Immature natural killer cell (primary cell): ENCODE measurements around the gene PAM16. TPM values are rescaled to one million over a fixed set of nuclear protein-coding genes. Genes with fewer than 3 reads are reported as not detected.
"Not testable (repeated sequence)": the region's sequence is repeated elsewhere in the genome, so short reads cannot be mapped to it uniquely, and the experiment has no call there.

Experiments
- DNase-seq, 3 donors: peaks; one replicate each; pipeline ENCODE4 v3.0.0; 2022; ENCODE audit warnings: mixed read lengths in 1 of 3
- H3K27ac Mint-ChIP-seq, 6 donors: one replicate each; pipeline ENCODE4 v1.8.0; 2020; ENCODE audit warnings: mixed read lengths in 6 of 6, mild to moderate bottlenecking in 5 of 6, inconsistent platforms in 4 of 6, moderate library complexity in 3 of 6
- H3K27me3 Mint-ChIP-seq, 3 donors: one replicate each; pipeline ENCODE4 v1.8.0; 2020 to 2021; ENCODE audit warnings: low read depth in 3 of 3, mild to moderate bottlenecking in 3 of 3, mixed read lengths in 3 of 3, moderate library complexity in 3 of 3, inconsistent platforms in 1 of 3
- H3K36me3 Mint-ChIP-seq, 3 donors: one replicate each; pipeline ENCODE4 v1.8.0; 2020; ENCODE audit warnings: mixed read lengths in 3 of 3, inconsistent platforms in 2 of 3, mild to moderate bottlenecking in 2 of 3
- H3K4me1 Mint-ChIP-seq, 2 donors: one replicate each; pipeline ENCODE4 v1.8.0; 2020; ENCODE audit warnings: inconsistent platforms in 2 of 2, mild to moderate bottlenecking in 2 of 2, mixed read lengths in 2 of 2, moderate library complexity in 1 of 2
- H3K4me3 Mint-ChIP-seq, 5 donors: one replicate each; pipeline ENCODE4 v1.8.0; 2020; ENCODE audit warnings: mild to moderate bottlenecking in 5 of 5, mixed read lengths in 5 of 5, inconsistent platforms in 3 of 5, moderate library complexity in 3 of 5
- H3K9me3 Mint-ChIP-seq, 6 donors: one replicate each; pipeline ENCODE4 v1.8.0; 2020; ENCODE audit warnings: mild to moderate bottlenecking in 6 of 6, mixed read lengths in 6 of 6, inconsistent platforms in 4 of 6, moderate library complexity in 3 of 6
- polyA plus RNA-seq, 3 donors: library from polyadenylated mRNA; unstranded; fragments of 300-500 nt; fragmentation: Illumina TruSeq; gene quantifications; one replicate each; pipeline ENCODE4 v1.2.3, GENCODE V29; 2021

PAM16 gene
- polyA plus RNA-seq, 3 donors from 2014 or later = 32.9 to 61.6 (median 36.3) TPM

DNA sequence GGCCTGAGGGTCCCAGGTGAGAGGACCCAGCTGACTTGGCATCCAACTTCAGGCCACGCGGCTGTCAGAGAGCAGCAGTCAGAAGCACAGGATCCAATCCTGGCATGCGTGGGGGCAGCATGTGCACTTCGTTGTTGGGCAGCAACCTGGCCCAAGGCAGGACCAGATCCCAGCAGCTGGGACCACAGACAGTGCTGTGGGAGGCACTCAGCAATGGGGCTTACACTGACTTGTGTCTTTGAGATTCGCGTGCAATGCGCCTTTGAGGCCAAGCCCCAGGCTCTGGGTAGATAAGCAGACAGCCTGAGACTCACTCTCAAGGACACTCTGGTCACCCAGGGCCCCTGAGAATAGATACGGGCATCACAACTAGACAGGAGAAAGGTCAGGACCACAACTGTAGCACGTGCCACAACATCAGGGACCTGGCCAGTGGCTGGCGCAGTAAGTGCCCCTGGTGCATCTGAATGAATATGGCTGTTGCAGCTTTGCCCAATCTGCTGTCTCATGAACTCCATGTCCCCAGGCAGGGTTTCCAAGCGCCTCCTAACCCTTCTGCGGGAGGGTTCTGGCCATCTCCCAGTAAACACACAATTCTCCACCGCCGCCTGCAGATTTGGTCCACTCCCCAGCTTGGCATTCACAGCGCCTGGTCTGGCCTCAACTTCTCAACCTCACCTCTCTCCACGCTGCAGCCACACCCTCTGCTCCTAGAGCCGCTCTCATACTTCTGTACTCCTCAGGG lies 3.2 kb downstream of the PAM16 start:
- Mint-ChIP-seq H3K4me1 (peaks cover 35 to 38% of the 10 kb centered on the region in 2 donors), H3K27me3 (peaks cover 6 to 8% (median 7%) of the 10 kb centered on the region in 3 donors), H3K9me3 (no peaks in the 10 kb centered on the region), H3K27ac (peak overlapping the region; percentile 20 to 72 (median 35)), H3K4me3 (peak overlapping the region in 1 of 5 donors; percentile 1), H3K36me3 (no peaks in the 10 kb centered on the region)
- DNase-seq = no peak

DNA sequence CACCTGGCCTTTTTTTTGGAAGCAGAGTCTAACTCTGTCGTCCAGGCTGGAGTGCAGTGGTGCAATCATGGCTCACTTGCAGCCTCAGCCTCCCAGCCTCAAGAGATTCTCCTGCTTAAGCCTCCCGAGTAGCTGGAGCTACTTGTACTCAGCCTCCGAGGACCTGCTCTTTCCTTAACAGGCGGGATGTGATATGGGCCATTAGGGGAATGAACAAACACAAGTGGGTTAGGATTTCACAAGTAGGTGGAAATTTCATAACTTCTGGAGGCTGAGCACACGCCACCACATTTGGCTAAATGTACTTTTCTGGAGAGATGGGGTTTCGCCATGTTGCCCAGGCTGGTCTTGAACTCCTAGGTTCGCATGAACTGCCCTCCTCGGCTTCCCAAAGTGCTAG lies 4.1 kb downstream of the PAM16 start:
- Mint-ChIP-seq H3K36me3 (no peaks in the 10 kb centered on the region), H3K4me3 (no peak overlapping the region), H3K27me3 (peaks cover 6 to 8% (median 7%) of the 10 kb centered on the region in 3 donors), H3K4me1 (peaks cover 35 to 38% of the 10 kb centered on the region in 2 donors), H3K9me3 (no peaks in the 10 kb centered on the region), H3K27ac (peak overlapping the region in 2 of 6 donors; percentile 25 to 48)
- no peak for DNase-seq

DNA sequence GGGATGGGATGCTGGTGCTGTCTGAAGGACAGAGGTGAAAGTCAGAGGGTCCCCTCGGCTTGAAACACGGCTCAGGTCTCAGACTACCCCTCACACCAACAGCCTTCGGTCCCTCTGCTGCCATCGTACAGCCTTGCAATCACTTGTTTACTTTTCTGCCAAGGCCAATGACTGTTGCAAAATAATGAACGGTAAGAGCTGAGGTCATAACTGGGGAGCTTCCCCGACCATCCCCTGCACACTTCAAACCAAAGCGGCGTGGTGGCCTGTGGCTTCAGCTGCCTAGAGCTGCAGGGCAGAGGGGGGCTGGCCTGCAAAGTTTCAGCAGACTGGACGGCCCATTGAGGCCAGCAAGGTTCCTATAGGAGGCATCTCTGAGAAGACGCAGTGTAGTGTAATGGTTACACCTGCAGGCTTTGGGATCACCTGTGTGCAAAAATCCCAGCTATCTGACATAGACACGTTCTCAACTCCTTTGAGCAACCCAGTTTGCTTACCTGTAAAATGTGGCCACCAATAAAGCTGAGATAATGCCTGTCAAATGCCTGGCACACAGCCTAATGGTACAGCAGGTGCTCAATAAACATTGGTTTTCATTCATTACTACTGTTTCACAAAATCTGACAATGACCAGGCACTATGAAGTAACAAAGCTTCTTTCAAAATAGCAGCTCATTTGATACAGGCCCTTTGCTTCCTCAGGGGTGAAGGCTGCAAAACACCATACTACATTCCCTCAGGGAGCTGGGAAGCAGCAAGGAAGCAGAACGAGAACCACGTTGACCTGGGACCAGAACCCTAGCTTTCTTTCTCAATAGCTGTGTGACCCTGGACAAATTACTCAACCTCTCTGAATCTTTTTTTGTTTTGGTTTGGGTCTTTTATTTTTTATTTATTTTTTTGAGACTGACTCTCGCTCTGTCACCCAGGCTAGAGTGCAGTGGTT lies 5.0 kb downstream of the PAM16 start:
- H3K27ac Mint-ChIP-seq = peak overlapping the region in 5 of 6 donors; percentile 24 to 67 (median 45)
- H3K4me3 Mint-ChIP-seq = no peak overlapping the region
- no peaks in the 10 kb centered on the region for H3K9me3 Mint-ChIP-seq
- no peak for DNase-seq
- H3K27me3 Mint-ChIP-seq = peaks cover 2 to 7% (median 5%) of the 10 kb centered on the region in 3 donors
- H3K36me3 Mint-ChIP-seq = no peaks in the 10 kb centered on the region
- H3K4me1 Mint-ChIP-seq = peaks cover 28 to 30% of the 10 kb centered on the region in 2 donors

DNA sequence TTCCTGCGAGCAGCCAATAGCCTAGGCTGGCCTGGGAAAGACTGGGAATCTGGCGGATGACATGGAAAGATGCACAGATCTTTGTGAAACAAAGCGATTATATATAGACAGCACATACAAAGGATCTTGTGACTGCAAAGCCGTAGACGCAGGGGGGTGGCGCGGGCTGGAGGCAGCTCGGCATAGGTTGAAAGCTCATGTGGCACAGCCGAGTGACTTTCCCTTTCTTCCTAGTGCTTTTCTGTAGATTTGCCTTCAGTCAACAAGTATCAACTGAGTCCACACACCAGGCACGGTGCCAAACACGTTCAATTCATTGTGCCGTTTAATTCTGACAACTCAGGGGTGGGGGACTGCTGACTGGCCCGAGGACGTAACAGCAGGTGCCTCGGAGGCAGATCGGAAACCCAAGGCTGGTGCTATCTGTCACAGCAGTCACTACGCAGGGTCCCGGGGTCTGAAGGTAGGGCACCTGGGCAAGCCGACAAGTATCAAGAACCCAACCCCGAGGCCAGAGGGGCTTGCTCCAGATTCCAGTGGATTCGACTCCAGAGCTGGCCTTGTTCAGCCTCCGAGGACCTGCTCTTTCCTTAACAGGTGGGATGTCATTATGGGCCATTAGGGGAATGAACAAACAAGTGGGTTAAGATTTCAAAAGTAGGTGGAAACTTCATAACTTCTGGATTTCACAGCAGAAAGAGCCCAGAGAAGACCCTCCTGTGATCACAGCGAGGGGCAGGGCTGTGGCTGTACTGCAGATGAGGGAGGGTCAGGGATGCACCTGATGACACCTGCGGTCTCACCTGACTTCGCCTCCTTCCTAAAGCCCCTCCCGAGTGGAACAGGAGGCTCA lies 5.9 kb downstream of the PAM16 start:
- no peak overlapping the region for H3K4me3 Mint-ChIP-seq
- peak overlapping the region in 4 of 6 donors; percentile 25 to 66 (median 46) for H3K27ac Mint-ChIP-seq
- H3K27me3 Mint-ChIP-seq = peaks cover 0 to 3% (median 2%) of the 10 kb centered on the region in 3 donors
- peaks cover 21 to 22% of the 10 kb centered on the region in 2 donors for H3K4me1 Mint-ChIP-seq
- H3K36me3 Mint-ChIP-seq = no peaks in the 10 kb centered on the region
- H3K9me3 Mint-ChIP-seq = no peaks in the 10 kb centered on the region
- DNase-seq = no peak

DNA sequence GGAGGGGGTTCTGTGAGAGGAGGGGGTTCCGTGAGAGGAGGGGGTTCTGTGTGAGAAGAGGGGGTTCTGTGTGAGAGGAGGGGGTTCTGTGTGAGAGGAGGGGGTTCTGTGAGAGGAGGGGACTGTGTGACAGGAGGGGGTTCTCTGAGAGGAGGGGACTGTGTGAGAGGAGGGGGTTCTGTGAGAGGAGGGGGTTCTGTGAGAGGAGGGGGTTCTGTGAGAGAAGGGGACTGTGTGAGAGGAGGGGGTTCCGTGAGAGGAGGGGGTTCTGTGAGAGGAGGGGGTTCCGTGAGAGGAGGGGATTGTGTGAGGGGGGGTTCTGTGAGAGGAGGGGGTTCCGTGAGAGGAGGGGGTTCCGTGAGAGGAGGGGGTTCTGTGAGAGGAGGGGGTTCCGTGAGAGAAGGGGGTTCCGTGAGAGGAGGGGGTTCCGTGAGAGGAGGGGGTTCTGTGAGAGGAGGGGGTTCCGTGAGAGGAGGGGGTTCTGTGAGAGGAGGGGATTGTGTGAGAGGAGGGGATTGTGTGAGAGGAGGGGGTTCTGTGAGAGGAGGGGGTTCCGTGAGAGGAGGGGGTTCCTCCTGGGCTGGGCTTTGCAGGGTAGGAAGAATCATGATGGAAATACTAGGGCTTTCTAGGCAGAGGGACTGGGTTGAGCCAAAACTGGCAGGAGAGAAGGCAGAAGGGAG lies 6.7 kb downstream of the PAM16 start:
- H3K9me3 Mint-ChIP-seq = not testable (repeated sequence)

DNA sequence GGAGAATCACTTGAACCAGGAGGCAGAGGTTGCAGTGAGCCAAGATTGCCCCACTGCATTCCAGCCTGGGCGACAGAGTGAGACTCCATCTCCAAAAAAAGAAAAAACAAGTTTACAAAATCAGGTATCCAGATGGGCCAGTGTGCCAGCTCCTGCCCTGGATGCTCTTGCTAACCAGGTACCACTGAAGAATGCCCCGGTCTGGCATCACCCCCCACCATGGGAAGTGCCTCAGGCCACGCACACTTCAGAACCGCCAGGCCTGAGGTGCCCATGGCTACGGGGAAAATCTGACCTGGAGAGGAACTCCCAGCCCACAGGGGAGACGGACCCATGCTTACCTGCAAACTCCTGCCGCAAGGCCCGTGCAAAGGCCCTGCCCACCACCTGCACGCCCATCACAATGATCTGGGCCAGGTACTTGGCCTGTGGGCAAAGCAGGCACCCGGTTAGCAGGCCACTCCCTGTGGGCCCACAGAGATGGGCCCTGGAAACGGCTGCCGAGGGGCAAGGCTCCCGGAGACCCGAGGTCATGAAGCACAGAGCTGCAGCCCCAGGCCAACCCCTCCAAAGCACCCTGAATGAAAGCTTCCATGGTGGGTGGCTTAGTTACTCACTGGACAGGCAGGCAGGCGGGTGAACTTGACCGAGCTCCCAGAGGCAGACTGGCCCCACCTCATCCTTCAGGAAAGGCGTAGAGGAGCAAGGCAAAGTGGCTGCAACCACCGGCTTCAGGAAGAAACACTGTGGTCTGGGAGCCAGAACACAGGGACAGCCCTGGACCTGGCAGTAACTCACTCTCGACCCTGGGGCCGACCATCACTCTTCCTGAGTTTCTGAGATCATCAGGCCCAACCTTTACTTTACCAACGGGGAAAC lies 8.0 kb downstream of the PAM16 start:
- H3K36me3 Mint-ChIP-seq = no peaks in the 10 kb centered on the region
- peaks cover 0 to 2% (median 1%) of the 10 kb centered on the region in 3 donors for H3K27me3 Mint-ChIP-seq
- H3K9me3 Mint-ChIP-seq = no peaks in the 10 kb centered on the region
- no peak overlapping the region for H3K4me3 Mint-ChIP-seq
- DNase-seq = no peak
- H3K4me1 Mint-ChIP-seq = peaks cover 17 to 20% of the 10 kb centered on the region in 2 donors
- peak overlapping the region in 3 of 6 donors; percentile 12 to 55 (median 51) for H3K27ac Mint-ChIP-seq

More for the DNA sequence above, 6.7 kb downstream of the PAM16 start:
- Mint-ChIP-seq H3K4me1 (peaks cover 21 to 22% of the 10 kb centered on the region in 2 donors), H3K27ac (peak overlapping the region in 3 of 6 donors; percentile 25 to 66 (median 26))
- not testable (repeated sequence) for H3K36me3 Mint-ChIP-seq, DNase-seq, H3K4me3 Mint-ChIP-seq, H3K27me3 Mint-ChIP-seq

DNA sequence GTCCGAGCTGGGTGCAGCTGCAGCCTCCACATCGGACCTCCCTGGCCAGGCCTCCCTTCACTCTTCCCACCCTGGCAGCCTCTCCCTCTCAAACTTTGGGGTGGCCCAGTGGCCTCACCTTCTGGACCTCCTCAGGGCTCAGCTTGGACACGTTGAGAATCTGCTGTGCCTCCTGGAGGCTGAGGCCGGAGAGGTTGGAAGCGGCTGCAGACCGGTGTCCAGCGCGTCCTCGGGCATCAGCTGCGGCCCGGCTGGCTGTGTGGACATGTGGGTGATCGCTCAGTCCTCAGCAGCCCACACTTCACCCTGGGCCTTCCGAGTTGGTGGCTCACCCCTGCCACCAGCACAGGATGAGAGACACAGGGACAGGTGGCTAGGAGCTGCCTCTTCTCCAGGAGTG lies 9.9 kb downstream of the PAM16 start:
- no peak for DNase-seq
- Mint-ChIP-seq H3K9me3 (no peaks in the 10 kb centered on the region), H3K27me3 (peaks cover 0 to 2% (median 0%) of the 10 kb centered on the region in 3 donors), H3K27ac (no peak overlapping the region), H3K4me1 (peaks cover 15% of the 10 kb centered on the region in 2 donors), H3K4me3 (no peak overlapping the region), H3K36me3 (no peaks in the 10 kb centered on the region)

DNA sequence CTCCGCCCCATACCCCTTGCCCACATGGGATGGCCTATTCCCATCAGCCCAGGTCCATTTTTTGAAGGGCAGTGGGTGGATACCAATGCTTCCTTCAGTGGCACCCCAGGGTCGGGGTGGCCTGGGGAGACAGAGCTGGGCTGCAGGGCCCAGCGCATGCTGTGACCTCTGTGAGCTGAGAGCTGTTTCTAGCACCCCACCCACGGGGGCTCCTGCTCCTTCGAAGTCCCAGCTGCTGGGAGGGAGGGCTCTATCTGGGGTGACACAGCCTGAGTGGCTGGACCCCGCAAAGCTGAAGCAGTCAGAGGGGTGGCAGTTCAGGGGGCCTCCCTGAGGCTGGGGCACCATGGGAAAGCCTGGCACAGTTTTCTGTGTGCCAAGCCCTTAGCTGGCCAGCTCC lies 10.7 kb downstream of the PAM16 start:
- Mint-ChIP-seq H3K9me3 (no peaks in the 10 kb centered on the region), H3K4me1 (peaks cover 9 to 14% of the 10 kb centered on the region in 2 donors), H3K4me3 (no peak overlapping the region), H3K27ac (no peak overlapping the region), H3K27me3 (peaks cover 0 to 2% (median 0%) of the 10 kb centered on the region in 3 donors), H3K36me3 (no peaks in the 10 kb centered on the region)
- DNase-seq = no peak

DNA sequence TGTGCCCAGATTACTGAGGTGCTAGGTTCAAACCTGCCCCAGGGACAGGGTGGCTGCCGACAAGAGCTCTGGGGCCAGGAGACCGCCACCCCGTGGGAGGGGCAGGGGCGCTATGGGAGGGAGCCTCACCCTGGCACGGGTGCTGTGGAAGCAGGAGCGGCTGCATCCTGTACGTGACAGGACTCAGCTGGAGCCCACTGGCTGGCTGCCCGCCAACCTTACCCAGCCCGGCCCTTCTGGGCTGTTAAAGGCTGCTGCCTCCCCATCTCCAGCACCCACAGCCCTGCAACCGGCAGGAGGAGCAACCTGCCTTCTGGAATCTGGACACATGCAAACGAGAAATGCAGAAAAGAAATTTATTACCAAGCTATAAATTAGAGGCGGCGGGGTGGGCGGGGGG lies 11.2 kb downstream of the PAM16 start:
- Mint-ChIP-seq H3K36me3 (no peaks in the 10 kb centered on the region), H3K27me3 (peaks cover 0 to 2% (median 0%) of the 10 kb centered on the region in 3 donors), H3K4me3 (no peak overlapping the region), H3K4me1 (peaks cover 4 to 9% of the 10 kb centered on the region in 2 donors), H3K27ac (no peak overlapping the region), H3K9me3 (no peaks in the 10 kb centered on the region)
- no peak for DNase-seq

DNA sequence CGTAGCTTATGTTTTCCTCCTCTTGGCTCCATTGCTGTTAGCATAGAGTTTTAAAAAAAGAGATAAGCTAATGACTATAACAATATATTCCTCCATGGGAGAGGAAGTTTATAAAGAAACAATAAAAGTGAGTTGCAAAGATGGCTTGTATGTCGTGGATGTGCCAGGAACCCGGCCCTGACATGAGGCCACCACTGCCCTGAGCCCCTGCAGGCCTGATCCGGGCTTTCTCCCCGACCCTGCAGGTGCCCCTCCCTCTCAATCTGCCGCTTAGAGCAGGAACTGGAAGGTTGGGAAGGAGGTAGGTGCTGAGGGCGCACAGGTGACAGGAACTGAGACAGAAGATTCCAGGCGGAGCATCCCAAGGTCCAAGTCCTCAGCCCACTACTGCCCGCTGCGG lies 11.7 kb downstream of the PAM16 start:
- no peak overlapping the region for H3K27ac Mint-ChIP-seq
- no peak for DNase-seq
- no peaks in the 10 kb centered on the region for H3K36me3 Mint-ChIP-seq
- peaks cover 0 to 2% (median 0%) of the 10 kb centered on the region in 3 donors for H3K27me3 Mint-ChIP-seq
- H3K4me3 Mint-ChIP-seq = no peak overlapping the region
- no peaks in the 10 kb centered on the region for H3K9me3 Mint-ChIP-seq
- H3K4me1 Mint-ChIP-seq = peaks cover 2 to 6% of the 10 kb centered on the region in 2 donors

DNA sequence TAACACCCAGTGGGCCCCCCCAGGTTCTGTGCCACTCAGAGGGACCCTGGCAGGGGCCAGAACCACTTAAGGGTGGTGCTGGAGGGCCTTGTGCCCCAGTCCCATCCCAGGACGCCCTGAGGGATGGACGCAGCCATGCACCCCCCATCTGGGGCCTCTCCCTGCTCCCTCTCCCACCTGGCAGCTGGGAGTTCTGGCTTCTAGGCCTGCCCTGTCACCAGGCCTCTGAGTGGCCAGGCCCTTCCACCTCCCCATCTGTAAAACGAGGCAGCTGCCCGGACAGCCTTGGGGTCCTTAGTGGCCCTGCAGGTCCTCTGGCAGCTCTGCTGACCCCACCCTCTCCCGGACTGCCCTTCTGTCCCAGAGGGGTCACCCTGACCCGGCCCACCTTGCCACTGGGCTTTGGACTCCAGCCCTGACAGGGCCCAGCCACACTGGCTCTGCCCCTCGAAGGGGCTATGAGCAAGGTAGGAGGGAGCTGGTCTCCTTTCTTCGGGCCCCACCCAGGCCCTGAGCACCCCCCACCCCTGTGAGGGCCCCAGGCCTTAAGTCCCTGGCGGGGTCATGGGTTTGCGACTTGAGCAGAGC lies 12.3 kb downstream of the PAM16 start:
- no peak for DNase-seq
- H3K9me3 Mint-ChIP-seq = no peaks in the 10 kb centered on the region

DNA sequence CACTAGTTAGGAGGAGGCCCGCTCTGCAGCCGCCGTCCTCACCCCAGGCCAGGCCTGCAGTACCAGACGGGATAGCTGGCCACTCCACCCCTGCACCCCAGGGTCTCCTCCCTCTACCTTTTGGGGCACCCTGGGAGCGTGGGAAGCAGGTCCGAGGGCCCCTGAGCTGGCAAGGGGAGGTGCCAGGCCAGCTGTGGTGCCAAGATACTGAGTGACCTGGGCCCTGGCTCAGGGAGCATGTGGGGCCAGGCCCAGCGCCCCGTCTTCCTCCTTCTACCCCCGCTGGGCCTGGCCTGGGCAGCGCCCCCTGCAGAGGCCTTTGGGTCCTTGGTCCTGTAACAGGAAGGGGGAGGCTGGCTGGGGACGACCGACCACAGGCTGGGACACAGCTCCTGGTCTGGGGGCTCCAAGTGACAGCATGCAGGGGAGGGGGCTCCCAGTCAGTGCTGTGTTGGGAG lies 13.0 kb downstream of the PAM16 start:
- H3K4me1 Mint-ChIP-seq = no peaks in the 10 kb centered on the region
- no peak overlapping the region for H3K4me3 Mint-ChIP-seq
- no peaks in the 10 kb centered on the region for H3K36me3 Mint-ChIP-seq
- no peak for DNase-seq
- H3K27ac Mint-ChIP-seq = no peak overlapping the region
- H3K27me3 Mint-ChIP-seq = peaks cover 0 to 2% (median 0%) of the 10 kb centered on the region in 3 donors
- no peaks in the 10 kb centered on the region for H3K9me3 Mint-ChIP-seq

More for the DNA sequence above, 12.3 kb downstream of the PAM16 start:
- Mint-ChIP-seq H3K4me3 (no peak overlapping the region), H3K36me3 (no peaks in the 10 kb centered on the region), H3K27me3 (peaks cover 0 to 2% (median 0%) of the 10 kb centered on the region in 3 donors), H3K4me1 (peaks cover 2 to 5% of the 10 kb centered on the region in 2 donors), H3K27ac (no peak overlapping the region)
